Measurements from ENCODE around the gene KRT82. TPM values are rescaled to one million over a fixed set of nuclear protein-coding genes. Genes with fewer than 3 reads are reported as not detected.

The KRT82 gene
- total RNA-seq, 2 donors from 2014 or later = not detected

GRCh38 chr12:52396656-52397055, 9.5 kb downstream of the KRT82 start:
- no peak overlapping the region for H3K27ac Mint-ChIP-seq
- DNase-seq (no peak), ATAC-seq (replicated peaks in 1 of 2) (no peak)
- H3K4me3 Mint-ChIP-seq = no peak overlapping the region
- H3K27me3 Mint-ChIP-seq (ENCODE audit: low read depth) = peaks cover 7% of the 10 kb centered on the region
- H3K9me3 Mint-ChIP-seq = no peaks in the 10 kb centered on the region
- no peaks in the 10 kb centered on the region for H3K36me3 Mint-ChIP-seq (ENCODE audit: insufficient read depth in 2 of 2)
- no peaks in the 10 kb centered on the region for H3K4me1 Mint-ChIP-seq (ENCODE audit: low read depth)

- H3K9me3 Mint-ChIP-seq = no peaks in the 10 kb centered on the region
- H3K27me3 Mint-ChIP-seq (ENCODE audit: low read depth) = peaks cover 7% of the 10 kb centered on the region
- no peaks in the 10 kb centered on the region for H3K4me1 Mint-ChIP-seq (ENCODE audit: low read depth)
- DNase-seq (peak in 1 of 2 donors; percentile 5), ATAC-seq (replicated peaks in 1 of 2) (peak in 1 of 2 donors; percentile 19)
- no peak overlapping the region for H3K4me3 Mint-ChIP-seq
- no peak overlapping the region for H3K27ac Mint-ChIP-seq
- no peaks in the 10 kb centered on the region for H3K36me3 Mint-ChIP-seq (ENCODE audit: insufficient read depth in 2 of 2)
Observed at GRCh38 chr12:52395761-52396434, 10.2 kb downstream of the KRT82 start.

GRCh38 chr12:52394836-52395405, 11.2 kb downstream of the KRT82 start:
- no peaks in the 10 kb centered on the region for H3K36me3 Mint-ChIP-seq (ENCODE audit: insufficient read depth in 2 of 2)
- H3K27ac Mint-ChIP-seq = no peak overlapping the region
- H3K27me3 Mint-ChIP-seq (ENCODE audit: low read depth) = peaks cover 7% of the 10 kb centered on the region
- no peaks in the 10 kb centered on the region for H3K4me1 Mint-ChIP-seq (ENCODE audit: low read depth)
- DNase-seq (no peak), ATAC-seq (replicated peaks in 1 of 2) (no peak)
- H3K4me3 Mint-ChIP-seq = no peak overlapping the region
- no peaks in the 10 kb centered on the region for H3K9me3 Mint-ChIP-seq

DNA sequence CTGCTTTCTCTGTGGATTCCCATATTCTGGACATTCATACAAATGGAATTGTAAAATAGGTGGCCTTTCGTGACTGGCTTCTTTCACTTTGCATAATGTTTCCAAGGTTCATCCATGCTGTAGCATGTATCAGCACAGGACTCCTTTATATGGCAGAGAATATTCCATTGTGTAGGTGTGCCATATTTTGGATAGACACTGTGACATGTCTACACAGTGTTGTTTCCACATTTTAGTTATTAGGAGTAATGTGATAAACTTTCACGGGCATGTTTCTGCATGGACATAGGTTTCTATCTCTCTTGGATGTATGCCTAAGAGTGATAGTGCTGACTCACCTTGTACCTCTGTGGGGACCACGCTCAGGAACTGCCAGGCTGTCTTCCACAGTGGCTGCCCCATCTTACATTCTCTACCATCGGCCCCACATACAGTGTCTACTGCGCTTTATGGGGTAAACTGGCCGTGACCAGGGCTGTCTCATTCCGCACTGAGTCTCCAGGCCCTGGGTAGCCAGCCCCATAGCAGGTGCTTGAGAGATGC, 13.6 kb downstream of the KRT82 start:
- Mint-ChIP-seq H3K36me3 (ENCODE audit: insufficient read depth in 2 of 2) (no peaks in the 10 kb centered on the region), H3K27ac (no peak overlapping the region), H3K4me1 (ENCODE audit: low read depth) (no peaks in the 10 kb centered on the region), H3K27me3 (ENCODE audit: low read depth) (peaks cover 14% of the 10 kb centered on the region), H3K4me3 (no peak overlapping the region), H3K9me3 (no peaks in the 10 kb centered on the region)
- ATAC-seq (replicated peaks in 1 of 2) = no peak
- DNase-seq = no peak

GRCh38 chr12:52391618-52392002, 14.5 kb downstream of the KRT82 start:
- H3K4me3 Mint-ChIP-seq = no peak overlapping the region
- H3K4me1 Mint-ChIP-seq (ENCODE audit: low read depth) = no peaks in the 10 kb centered on the region
- no peak overlapping the region for H3K27ac Mint-ChIP-seq
- H3K36me3 Mint-ChIP-seq (ENCODE audit: insufficient read depth in 2 of 2) = no peaks in the 10 kb centered on the region
- no peaks in the 10 kb centered on the region for H3K9me3 Mint-ChIP-seq
- no peak for DNase-seq
- ATAC-seq (replicated peaks in 1 of 2) = no peak
- H3K27me3 Mint-ChIP-seq (ENCODE audit: low read depth) = peaks cover 11% of the 10 kb centered on the region

- DNase-seq = no peak
- no peaks in the 10 kb centered on the region for H3K36me3 Mint-ChIP-seq (ENCODE audit: insufficient read depth in 2 of 2)
- H3K9me3 Mint-ChIP-seq = no peaks in the 10 kb centered on the region
- peaks cover 7% of the 10 kb centered on the region for H3K27me3 Mint-ChIP-seq (ENCODE audit: low read depth)
- no peaks in the 10 kb centered on the region for H3K4me1 Mint-ChIP-seq (ENCODE audit: low read depth)
- ATAC-seq (replicated peaks in 1 of 2) = no peak
- H3K27ac Mint-ChIP-seq = no peak overlapping the region
- no peak overlapping the region for H3K4me3 Mint-ChIP-seq
Observed at GRCh38 chr12:52390739-52391617, 15.2 kb downstream of the KRT82 start.

DNA sequence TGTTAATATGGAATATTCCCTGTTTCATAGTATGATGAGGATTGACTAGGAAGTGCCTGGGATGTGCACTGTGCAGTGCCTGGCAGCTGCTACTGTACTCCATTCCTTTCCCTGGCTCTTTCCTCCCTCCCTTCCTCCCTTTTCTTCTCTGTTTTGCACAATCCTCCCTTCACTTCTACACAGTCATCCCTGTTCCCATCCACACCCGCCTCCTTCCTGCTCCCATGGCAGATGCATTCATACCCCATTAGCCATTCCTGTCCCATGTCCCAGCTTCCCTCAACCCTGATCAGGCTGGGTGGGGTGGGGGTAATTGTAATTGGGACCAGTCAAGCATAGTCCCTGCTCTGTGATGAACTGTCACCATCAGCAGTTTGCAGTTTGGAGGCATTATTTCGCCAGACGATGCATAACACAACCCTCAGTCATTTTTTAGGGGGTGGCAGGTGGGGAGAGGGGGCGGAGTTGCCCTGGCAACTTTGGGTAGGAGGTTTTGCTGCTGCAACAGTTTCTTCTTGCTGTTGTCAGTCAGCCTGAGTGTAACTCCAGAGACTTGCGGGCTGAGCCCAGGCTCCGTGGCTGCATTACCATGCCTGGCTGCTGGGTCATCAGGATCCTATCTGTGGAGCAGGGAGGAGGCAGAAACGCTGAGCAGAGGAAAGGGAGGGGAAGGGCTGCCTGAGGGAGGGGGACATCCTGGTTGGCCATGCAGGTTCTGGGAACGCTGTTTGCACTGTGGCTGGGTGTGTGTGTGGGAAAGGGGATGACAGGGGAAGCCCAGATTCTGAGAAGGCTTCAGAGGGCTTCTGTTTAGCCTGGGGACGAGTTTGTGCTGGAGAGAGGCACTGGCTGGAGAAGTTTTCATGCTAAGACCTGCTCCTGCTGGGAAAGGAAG, 16.6 kb downstream of the KRT82 start:
- Mint-ChIP-seq H3K36me3 (ENCODE audit: insufficient read depth in 2 of 2) (no peaks in the 10 kb centered on the region), H3K27me3 (ENCODE audit: low read depth) (peaks cover 7% of the 10 kb centered on the region), H3K4me1 (ENCODE audit: low read depth) (no peaks in the 10 kb centered on the region), H3K4me3 (no peak overlapping the region), H3K27ac (no peak overlapping the region), H3K9me3 (no peaks in the 10 kb centered on the region)
- ATAC-seq (replicated peaks in 1 of 2) (no peak), DNase-seq (no peak)

GRCh38 chr12:52387859-52388258, 18.3 kb downstream of the KRT82 start:
- H3K4me1 Mint-ChIP-seq (ENCODE audit: low read depth) = peaks cover 4% of the 10 kb centered on the region
- H3K4me3 Mint-ChIP-seq = no peak overlapping the region
- H3K27ac Mint-ChIP-seq = no peak overlapping the region
- H3K27me3 Mint-ChIP-seq (ENCODE audit: low read depth) = peaks cover 7% of the 10 kb centered on the region
- no peak for ATAC-seq (replicated peaks in 1 of 2)
- no peak for DNase-seq
- H3K36me3 Mint-ChIP-seq (ENCODE audit: insufficient read depth in 2 of 2) = no peaks in the 10 kb centered on the region
- H3K9me3 Mint-ChIP-seq = no peaks in the 10 kb centered on the region

- peaks cover 7% of the 10 kb centered on the region for H3K27me3 Mint-ChIP-seq (ENCODE audit: low read depth)
- H3K9me3 Mint-ChIP-seq = no peaks in the 10 kb centered on the region
- H3K36me3 Mint-ChIP-seq (ENCODE audit: insufficient read depth in 2 of 2) = no peaks in the 10 kb centered on the region
- H3K4me1 Mint-ChIP-seq (ENCODE audit: low read depth) = peaks cover 10% of the 10 kb centered on the region
- H3K27ac Mint-ChIP-seq = no peak within 1 kb of the TSS
- no peak for ATAC-seq (replicated peaks in 1 of 2)
- DNase-seq = no peak
- H3K4me3 Mint-ChIP-seq = no peak within 1 kb of the TSS
Observed at GRCh38 chr12:52385226-52385702, 20.9 kb downstream of the KRT82 start, which contains the start of gene KRT84. TSS of gene KRT84 (minus strand) at chr12:52385652. CDS start at chr12:52385585, 67 bp downstream.

DNA sequence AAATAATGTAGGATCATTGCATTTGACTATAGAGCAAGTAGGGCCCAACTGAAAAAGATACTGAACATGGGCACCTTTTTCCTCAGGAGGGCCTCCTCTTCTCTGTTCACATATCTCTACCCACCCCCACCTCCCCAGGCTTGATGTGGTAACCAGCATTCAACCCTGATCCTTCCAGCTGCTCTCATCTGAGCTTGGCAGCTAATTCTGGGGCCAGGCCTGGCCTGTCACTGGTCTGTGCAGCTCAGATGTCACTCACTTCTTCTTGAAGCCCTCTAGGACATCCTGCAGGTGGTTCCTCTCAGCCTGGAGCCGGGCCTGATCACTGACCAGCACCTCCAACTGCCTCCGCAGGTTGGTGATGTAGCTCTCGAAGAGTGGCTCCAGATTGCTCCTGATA, 22.8 kb downstream of the KRT82 start:
- Mint-ChIP-seq H3K36me3 (ENCODE audit: insufficient read depth in 2 of 2) (no peaks in the 10 kb centered on the region), H3K9me3 (no peaks in the 10 kb centered on the region), H3K27me3 (ENCODE audit: low read depth) (no peaks in the 10 kb centered on the region), H3K4me3 (no peak overlapping the region), H3K4me1 (ENCODE audit: low read depth) (peaks cover 10% of the 10 kb centered on the region), H3K27ac (no peak overlapping the region)
- no peak for ATAC-seq (replicated peaks in 1 of 2)
- DNase-seq = no peak

- no peak overlapping the region for H3K27ac Mint-ChIP-seq
- peak; percentile 40 to 42 for ATAC-seq (replicated peaks in 1 of 2)
- DNase-seq = no peak
- peaks cover 10% of the 10 kb centered on the region for H3K4me1 Mint-ChIP-seq (ENCODE audit: low read depth)
- H3K27me3 Mint-ChIP-seq (ENCODE audit: low read depth) = no peaks in the 10 kb centered on the region
- no peak overlapping the region for H3K4me3 Mint-ChIP-seq
- no peaks in the 10 kb centered on the region for H3K9me3 Mint-ChIP-seq
- no peaks in the 10 kb centered on the region for H3K36me3 Mint-ChIP-seq (ENCODE audit: insufficient read depth in 2 of 2)
Observed at GRCh38 chr12:52382854-52383253, 23.3 kb downstream of the KRT82 start.

- H3K27me3 Mint-ChIP-seq (ENCODE audit: low read depth) = peaks cover 3% of the 10 kb centered on the region
- ATAC-seq (replicated peaks in 1 of 2) = no peak
- no peak overlapping the region for H3K4me3 Mint-ChIP-seq
- H3K36me3 Mint-ChIP-seq (ENCODE audit: insufficient read depth in 2 of 2) = no peaks in the 10 kb centered on the region
- H3K27ac Mint-ChIP-seq = no peak overlapping the region
- peaks cover 10% of the 10 kb centered on the region for H3K4me1 Mint-ChIP-seq (ENCODE audit: low read depth)
- no peak for DNase-seq
- no peaks in the 10 kb centered on the region for H3K9me3 Mint-ChIP-seq
Observed at GRCh38 chr12:52381206-52381605, 24.9 kb downstream of the KRT82 start.

Measured in activated T-cell treated with anti-CD3 and anti-CD28 coated beads, Interleukin-2, amount 50 U/mL, for 72 hours (primary cell).